GM19395 (cell line): Measurements from ENCODE around the gene HIP1.
"Not testable (repeated sequence)": the region's sequence is repeated elsewhere in the genome, so short reads cannot be mapped to it uniquely, and the experiment has no call there.

Source experiments
- ATAC-seq: cut with Tn5 transposase; IDR thresholded peaks from one replicate; pipeline ENCODE4 v1.9.1; 2021; ENCODE audit warnings: mild to moderate bottlenecking, moderate library complexity; ENCODE audit not compliant: unreplicated experiment

Gene HIP1

DNA sequence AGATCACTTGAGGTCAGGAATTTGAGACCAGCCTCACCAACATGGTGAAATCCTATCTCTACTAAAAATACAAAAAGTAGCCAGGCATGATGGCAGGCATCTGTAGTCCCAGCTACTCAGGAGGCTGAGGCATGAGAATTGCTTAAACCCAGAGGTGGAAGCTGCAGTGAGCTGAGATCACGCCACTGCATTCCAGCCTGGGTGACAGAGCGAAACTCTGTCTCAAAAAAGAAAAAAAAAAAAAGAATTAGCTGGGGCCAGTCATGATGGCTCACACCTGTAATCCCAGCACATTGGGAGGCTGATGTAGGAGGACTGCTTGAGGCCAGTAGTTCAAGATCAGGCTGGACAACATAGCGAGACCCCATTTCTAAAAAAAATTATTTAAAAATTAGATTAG is 21.0 kb downstream of the HIP1 start:
- ATAC-seq: not testable (repeated sequence)

DNA sequence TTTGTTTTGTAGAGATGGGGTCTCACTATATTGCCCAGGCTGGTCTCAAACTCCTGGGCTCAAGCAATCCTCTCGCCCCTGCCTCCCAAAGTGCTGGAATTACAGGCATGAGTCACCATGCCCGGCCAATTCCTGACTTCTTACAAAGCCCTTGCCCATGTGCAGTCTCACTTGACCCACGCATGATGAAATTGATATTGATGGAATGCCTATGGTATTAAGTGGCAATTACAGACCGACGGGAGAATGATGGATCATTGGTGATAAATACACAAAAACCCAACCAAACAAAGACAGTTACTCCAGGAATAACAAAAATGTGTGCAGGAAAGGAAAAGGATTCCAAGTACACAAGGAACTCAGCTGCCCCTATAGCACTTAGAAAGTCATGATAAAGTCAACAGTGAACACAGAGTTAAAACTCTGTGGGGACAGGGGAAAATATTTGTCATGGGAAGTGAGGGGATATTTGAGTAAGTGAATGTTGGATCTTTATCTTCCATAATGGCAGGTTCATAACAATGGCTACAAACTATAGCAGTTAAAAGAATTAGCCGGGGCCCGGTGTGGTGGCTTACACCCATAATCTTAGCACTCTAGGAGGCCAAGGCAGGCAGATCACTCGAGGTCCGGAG is 21.6 kb downstream of the HIP1 start:
- ATAC-seq: no peak

DNA sequence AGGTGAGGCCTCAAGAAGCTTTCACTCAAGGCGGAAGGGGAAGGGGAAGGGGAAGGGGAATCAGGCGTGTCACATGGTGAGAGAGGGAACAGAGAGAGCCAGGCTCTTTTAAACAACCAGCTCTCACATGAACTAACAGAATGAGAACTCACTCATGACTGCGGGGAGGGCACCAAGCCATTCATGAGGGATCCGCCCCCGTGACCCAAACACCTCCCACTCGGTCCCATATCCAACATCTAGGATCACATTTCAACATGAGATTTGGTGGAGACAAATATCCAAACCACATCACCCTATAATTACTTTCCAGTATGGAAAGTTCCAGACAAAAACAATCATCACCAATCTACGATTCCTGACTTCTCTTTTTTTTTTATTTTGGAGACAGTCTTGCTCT is 22.9 kb downstream of the HIP1 start:
- no peak for ATAC-seq

DNA sequence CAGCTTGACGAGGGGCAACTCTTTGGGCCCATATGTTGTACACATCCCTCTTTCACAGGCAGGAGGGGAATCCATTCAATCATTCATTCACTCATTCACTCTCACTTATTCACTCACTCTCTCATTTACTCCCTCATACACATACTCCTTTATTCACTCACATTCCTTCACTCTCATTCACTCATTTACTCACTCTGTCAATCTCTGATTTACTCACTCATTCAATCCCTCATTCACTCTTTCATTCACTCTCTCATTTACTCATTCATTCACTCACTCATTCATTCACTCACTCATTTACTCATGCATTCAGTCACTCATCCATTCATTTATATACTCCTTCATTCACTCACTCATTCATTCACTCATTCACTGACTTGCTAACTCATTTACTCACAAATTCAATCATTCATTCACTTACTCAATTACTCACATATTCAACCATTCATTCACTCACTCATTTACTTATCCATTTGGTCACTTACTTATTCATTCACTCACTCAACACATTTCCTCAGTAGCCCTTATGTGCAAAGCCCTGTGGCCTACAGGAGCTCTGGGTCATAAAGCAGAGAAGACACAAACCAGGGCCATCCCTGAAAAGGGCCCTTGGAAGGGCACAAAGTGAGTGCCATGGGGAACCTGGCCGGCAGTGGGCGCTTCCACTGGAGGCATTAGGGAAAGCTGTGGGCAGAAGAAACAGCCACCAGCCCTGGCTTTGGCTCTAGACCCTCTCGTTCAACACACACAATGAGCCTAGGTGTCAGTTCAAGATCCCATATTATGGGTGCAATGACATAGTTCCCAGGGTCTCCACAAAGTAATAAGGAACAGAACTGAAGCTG is 26.0 kb downstream of the HIP1 start:
- no peak for ATAC-seq

DNA sequence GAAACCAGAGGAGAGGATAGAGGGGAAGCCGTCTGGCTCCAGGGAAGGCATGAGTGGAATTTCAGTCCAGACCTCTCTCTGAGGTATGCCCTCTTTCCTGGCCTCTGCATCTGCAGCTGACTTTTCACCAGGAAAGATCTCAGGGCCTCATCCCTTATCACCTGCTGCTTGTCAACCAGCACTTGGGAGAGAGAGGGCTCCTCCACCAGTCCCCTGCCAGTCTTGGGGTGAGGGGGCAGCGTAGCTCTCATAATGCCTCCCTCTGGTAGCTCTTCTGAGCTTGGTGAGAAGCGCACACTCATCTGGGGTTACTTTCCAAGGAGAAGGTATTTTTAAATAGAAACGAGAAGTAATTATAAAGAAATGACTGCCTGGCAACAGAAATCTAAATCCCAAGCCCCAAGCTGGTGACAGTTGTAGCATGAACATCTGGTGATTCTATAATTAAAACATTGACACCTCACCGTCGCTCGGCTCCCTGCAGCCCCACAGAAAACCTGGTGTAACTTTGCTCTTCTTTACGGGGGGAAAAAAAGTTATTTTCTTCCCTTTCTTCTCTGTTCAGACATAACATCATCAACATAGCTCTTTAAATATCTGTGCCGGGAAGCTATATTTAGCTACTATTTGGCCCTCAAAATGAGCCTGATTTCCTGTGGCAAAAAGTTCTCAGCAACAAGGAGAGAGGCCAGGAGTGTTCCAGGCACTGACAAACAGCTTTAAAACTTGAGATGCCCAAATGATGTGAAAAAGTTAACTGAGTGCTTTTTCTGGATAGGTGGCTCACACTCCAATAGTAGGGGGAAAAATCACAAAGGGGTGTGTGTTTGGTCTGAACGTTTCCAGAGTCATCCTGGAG is 26.9 kb downstream of the HIP1 start:
- ATAC-seq: no peak

DNA sequence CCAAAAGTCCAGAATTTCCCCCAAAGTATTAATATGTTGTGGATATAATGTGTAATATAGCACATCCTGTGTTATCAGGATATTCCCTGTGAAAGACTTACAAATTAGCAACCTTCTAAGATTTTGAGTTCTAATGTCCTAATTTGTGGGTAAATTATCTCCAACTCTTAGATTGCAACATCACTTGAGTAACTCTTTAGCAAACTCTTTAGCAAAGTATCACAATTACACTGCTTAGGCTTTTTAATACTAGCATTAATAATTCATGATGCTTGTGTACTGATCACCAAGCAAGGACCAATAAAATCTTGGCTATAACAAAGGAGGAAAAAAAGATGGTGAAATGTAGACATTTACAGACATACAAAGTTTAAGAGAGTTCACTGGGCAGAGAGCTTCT is 27.7 kb downstream of the HIP1 start:
- no peak for ATAC-seq

DNA sequence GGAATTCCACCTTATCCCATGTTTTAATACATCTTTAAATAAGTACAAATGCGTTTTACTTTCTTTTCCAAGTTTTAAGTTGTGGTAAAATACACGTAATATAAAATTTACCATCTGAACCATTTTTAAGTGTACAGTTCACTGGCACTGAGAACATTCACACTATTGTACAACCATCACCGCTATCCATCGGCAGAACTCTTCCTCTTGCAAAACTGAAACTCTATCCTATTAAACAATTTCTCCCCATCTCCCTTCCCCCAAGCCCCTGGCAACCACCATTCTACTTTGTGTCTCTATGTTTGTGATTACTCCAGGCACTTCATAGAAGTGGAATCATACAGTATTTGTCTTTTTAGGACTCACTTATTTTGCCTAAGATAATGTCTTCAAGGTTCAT is 33.8 kb downstream of the HIP1 start:
- ATAC-seq: no peak

DNA sequence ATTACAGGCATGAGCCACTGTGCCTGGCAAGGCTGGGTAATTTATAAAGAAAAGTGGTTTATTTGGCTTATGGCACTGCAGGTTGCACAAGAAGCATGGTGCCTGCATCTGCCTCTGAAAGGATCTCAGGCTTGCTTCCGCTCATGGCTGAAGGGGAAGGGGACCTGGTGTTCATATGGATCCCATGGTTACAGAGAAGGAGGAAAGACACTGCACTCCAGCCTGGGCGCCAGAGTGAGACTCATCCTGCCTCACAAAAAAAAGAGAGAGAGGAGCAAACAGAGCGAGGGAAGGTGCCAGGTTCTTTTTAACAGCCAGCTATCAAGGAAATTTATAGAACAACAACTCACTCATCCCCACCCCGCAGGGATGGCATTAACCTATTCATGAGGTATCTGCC is 36.2 kb downstream of the HIP1 start:
- ATAC-seq: no peak

DNA sequence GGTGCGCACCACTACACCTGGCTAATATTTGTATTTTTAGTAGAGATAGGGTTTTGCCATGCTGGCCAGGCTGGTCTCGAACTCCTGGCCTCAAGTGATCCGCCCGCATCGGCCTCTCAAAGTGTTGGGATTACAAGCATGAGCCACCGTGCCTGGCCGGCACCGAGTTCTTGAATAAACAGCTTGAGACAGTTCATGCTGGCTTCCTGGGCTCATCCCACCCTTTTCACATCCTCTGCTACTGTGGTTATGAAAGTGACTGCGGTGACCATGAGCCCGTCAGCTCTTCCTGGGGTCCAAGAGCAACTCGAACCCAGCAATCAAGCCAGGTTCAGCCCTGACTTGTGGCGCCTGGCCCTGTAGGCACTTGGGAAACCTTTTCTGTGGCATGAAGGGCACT is 38.7 kb downstream of the HIP1 start:
- ATAC-seq: no peak

DNA sequence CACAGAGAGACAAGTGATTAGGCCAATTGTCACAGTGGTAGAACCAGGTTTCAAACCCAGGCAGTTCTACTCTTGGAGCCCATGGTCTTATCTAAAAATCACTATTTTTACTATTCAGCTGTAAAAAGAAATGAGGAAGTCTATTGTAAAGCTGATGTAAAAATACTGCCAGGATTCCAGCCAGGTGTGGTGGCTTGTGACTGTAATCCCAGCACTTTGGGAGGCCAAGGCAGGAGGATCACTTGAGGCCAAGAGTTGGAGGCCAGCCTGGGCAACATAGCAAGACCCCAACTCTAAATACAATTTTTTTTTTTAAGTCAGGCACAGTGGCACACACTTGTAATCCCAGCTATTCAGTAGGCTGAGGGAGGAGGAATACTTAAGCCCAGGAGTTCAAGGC is 40.4 kb downstream of the HIP1 start:
- no peak for ATAC-seq

DNA sequence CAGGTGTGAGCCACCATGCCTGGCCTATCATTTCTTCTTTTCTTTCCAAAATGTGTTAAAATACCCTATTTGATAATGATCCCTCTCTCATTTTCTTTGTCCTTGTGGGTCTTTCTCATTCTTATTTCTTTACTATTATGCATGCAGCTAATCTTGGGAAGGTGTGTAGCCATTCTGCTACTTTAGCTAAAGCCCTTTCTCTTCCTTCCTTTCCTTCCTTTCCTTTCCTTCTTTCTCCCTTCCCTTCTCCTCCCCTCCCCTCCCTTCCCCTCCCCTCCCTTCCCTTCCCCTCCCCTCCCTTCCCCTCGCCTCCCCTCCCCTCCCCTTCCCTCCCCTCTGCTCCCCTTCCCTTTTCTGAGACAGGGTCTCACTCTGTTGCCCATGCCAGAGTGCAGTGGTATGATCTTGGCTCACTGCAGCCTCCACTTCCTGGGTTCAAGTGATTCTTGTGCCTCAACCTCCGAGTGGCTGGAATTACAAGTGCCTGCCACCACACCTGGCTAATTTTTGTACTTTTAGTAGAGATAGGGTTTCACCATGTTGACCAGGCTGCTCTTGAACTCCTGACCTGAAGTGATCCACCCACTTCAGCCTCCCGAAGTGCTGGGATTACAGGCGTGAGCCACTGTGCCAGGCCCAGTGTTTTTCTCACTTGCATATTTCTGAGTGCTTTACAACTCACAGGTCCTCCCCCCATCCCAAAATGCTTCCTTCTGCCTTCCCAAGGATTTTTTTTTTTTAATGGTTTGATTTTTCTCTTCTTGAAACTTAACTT is 42.3 kb downstream of the HIP1 start:
- ATAC-seq: no peak

DNA sequence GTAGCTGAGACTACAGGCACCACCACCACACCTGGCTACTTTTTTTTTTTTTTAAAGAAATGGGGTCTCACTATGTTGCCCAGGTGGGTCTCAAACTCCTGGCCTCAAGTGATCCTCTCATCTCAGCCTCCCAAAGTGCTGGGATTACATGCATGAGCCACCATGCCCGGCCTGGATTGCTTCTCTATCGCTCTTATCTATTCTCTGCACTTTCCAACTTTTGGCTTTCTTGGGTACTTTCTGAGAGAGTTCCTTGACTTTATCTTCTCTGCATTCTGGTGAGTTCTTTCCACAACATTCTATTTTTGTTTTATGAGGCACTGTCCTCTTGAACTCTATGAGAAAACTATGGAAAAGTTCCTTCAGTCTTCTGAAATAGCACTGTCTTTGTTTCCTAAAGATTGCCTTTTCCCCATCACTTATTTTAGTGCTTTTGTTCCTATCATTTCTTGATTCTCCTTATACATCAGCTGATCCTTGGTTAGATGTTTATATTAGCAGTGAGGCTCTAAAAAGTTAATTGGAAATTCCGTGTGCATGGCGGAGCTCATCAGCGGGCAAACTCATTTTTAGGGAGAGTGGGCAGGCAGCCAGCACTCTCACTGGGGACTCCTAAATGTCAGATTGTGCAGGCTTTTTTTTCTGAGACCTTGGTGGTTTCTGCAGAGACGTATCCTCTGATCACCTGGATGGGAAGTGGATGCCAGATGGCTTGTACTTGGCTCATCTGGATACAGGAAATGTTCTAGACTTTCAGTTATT is 43.9 kb downstream of the HIP1 start:
- ATAC-seq: no peak

DNA sequence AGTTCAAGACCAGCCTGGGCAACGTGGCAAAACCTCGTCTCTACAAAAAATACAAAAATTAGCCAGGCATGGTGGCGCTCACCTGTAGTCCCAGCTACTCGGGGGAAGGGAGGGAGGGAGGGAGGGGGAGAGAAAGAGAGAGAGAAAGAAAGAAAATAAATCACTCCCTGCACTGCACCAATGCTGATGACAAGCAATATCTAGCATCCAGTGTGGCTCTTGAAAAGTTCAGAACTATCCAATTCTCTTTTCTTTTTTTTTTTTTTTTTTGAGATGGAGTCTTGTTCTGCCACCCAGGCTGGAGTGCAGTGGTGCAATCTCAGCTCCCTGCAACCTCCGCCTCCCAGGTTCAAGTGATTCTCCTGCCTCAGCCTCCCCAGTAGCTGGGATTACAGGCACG is 45.1 kb downstream of the HIP1 start:
- ATAC-seq: not testable (repeated sequence)

DNA sequence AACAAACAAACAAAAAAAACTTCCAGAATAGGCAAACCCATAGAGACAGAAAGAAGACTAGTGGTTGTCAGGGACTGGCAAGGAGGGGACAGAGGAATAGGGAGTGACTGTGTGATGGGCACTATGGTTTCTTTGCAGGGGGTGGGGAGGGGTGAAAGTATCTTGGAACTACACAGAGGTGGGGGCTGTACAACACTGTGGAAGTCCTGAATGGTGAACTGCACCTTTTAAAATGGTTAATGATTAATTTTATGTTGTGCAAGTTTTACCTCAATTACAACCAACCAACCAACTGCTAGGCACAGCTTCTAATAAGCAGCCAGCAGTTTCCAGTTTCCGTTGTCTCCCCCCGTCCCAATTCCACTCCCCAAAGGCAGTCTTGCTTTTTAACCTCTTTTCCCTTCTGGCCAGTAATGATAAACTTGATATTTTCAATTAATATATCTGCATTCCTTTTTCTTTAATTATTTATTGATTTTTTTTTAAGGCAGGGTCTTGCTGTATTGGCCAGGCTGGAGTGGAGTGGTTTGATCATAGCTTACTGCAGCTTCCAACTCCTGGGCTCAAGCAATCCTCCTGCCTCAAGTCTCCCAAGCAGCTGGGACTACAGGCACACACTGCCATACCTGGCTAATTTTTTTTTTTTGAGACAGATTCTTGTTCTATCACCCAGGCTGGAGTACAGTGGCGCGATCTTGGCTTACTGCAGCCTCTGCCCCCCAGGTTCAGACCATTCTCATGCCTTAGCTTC is 46.8 kb downstream of the HIP1 start:
- ATAC-seq: no peak

DNA sequence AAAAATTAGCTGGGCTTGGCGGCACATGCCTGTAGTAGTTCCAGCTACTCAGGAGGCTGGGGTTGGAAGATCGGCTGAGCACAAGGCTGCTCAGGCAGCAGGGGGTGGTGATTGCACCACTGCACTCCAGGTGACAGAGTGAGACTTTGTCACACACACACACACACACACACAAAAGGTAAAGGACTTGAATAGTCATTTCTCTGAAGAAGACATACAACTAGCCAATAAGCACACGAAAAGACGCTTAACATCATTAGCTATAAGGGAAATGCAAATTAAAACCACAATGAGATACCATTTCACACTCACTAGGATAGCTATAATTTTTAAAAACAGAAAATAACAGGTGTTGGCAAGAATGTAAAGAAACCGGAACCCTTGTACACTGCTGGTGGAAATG is 48.6 kb downstream of the HIP1 start:
- ATAC-seq: no peak

DNA sequence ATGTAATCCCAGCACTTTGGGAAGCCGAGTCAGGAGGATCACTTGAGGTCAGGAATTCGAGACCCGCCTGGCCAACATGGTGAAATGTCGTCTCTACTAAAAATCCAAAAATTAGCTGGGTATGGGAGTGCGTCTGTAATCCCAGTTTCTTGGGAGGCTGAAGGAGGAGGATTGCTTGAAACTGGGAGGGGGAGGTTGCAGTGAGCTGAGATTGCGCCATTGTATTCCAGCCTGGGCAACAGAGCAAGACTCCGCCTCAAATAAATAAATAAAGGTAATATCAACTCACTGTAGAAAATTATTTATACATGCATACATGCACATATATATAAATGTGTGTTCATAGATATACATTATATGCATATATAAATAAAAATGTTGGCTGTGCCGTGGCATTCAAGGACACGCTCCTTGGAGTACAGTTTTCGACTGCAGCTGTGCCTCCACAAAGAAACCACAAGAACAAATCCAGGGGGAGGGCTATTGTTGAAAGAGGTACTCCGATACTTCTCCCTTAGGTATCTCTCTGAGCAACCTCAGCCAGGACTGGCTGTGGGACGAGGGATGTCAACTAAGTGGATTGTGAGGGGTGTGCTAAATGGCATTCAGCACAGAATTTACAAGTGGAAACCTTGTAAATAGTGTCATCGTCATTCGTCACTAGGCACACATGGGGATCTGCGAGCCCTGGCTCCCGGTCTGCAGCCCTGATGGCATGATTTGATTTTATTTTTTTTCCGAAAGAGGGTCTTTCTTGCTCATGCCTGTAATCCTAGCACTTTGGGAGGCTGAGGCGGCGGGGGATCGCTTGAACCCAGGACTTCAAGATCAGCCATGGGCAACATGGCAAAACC is 49.3 kb downstream of the HIP1 start:
- no peak for ATAC-seq

DNA sequence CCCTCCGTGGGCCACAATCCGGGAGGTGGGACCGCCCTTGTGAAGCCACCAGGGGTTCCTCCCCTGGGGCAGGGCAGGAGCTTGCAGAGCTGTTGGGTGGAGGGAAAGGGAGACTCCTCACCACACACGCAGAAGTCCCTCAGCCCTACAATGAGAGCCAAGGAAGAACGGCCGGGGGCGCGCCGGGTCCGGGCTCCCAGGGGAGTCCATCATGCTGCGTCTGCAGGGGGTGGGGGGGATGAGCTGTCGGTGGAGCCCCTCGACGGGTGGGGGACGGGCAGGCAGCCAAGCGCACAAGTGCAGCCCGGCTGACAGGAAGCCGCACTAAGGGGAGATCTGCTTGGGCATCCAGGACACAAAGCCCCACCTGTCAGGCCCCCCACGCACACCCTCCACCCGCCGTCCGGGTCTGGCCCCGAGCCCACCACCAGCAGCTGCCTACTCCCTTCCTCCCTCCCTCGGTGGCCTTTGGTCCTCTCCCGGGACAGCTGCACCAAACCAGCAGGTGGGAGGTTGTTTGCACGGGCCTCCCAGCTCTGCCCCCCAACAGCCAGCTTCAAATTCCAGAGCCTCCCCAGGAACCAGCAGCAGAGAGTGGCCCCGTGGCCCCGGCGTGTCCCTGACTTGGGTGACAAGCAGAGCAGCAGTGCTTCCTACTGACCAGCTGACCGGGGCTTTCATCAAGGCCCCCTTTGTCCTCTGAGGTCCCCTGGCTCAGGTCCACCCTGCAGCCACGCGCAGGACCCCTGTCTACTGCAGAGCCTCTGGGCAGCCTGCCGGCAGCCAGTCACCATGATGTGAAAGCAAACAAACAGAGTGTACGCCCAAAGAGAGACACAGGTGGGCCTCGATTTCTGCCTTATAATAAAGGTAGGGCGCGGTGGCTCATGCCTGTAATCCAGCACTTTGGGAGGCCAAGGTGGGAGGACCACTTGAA is 50.3 kb downstream of the HIP1 start:
- ATAC-seq: no peak
